ENCODE measurements around the gene NPSR1.
"Not testable (repeated sequence)": the region's sequence is repeated elsewhere in the genome, so short reads cannot be mapped to it uniquely, and the experiment has no call there.

The NPSR1 gene, protein sequence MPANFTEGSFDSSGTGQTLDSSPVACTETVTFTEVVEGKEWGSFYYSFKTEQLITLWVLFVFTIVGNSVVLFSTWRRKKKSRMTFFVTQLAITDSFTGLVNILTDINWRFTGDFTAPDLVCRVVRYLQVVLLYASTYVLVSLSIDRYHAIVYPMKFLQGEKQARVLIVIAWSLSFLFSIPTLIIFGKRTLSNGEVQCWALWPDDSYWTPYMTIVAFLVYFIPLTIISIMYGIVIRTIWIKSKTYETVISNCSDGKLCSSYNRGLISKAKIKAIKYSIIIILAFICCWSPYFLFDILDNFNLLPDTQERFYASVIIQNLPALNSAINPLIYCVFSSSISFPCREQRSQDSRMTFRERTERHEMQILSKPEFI

DNA sequence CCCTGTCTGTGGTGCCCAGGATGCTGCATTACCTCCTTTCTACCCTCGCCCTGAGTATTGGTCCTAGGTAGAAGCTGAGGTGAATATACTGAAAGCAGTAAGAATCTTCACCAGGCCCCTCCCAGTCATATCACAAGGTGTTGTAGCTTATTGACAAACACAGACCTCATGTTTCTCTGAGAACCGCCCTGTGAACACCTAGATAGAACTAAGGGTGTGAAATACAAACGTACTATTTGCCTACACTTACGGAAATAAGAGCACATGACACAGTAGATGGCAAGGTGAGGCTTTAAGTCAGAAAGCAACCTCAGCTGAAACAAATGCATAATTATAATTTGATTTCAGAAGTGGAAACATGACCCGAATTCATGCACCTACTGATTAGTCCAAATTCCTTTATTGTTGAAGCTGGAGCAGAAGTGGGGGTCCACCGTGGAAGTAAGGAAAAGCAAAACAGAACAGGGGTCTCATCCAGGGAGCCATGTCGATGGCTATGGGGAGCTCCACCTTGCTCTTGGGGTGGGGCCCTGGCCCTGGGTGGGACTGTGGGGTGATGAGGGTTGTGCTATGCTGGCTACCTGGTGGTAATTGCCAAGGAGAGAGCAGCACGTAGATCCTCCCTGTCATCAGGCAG lies at the start of gene NPSR1:
TSS of gene NPSR1 (plus strand) at position 587 of the 637 bp plus-strand sequence. CDS start 195 bp downstream, outside the sequence.
- no peak for DNase-seq (ENCODE audit: low read depth)

DNA sequence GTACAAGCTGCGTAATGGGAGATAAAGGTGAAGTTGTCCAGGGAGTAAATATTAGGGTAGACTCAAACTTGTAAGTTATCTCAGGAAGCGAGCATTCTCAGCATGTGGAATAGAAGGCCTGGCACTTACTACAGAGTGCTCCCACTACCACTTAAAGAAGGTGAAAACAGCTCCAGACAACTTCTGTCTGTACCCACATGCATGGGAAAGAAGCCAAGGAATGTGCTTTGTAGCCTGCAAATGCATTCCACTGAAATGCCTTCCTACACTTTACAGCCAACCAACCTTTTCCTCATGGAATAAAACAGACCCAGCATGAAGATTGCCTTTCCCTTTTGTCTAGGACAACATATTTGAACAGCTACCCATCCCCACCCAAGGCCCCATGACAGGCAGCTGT lies 45.4 kb upstream of the NPSR1 start:
- no peak for DNase-seq (ENCODE audit: low read depth)

DNA sequence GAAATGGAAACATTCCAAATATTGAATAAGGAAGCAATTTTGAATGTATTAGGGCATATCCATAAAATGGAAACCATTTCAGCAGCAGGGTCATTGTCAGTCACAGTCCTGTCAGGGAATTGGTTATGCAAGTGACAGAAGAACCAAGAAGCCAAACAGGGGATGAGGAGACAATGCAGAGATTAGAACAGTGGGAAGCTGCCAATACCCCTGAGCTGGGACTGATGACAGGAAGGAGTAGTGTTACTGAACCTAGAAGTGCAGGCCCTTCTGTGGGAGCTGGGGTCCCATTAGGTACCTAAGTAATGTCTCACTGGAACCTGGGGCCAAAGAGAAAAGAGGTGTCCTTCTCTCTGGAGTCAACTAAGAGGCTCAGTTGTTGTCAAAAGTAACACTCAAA lies 37.6 kb upstream of the NPSR1 start:
- DNase-seq (ENCODE audit: low read depth): no peak

DNA sequence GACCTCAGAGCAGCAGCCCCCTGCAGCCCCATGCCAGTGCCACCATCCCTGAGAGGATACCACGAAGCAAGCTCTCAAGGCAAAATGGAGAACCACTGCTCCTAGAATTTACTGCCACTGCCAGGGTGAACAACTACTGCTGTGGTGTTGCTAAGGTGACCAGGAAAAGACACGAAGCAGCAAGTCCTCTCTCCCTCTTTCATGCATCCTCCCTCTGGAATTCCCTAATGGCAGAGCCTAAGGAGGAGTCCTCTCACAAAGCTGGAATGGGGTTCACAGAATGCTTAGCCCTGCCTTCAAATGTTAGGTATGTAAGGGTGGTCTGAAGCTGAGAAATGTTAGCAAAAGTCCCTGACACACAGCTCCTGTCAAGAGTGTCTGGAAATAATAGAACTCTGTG lies 35.8 kb upstream of the NPSR1 start:
- DNase-seq (ENCODE audit: low read depth): no peak

DNA sequence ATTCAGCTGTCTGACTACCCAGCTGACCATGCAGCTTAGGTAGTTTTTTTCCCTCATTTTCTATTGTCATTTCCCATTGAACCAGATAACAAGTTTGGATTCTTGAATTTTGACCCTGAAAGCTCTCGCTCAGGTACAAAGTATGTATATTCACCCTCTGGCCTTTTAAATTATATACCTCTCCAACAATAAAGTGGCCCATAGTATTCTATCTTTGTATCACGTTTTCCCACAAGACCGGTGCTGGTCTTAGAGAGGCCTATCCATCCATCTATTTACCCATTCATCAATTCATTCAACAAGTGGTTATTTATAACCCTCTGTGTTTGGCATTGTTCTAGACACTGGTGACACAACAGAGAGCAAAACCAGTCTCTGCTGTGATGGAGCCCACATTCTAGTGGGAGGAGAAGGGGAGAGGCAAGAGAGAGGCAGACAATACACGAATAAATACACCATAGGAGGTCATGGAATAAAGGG lies 35.2 kb upstream of the NPSR1 start:
- no peak for DNase-seq (ENCODE audit: low read depth)

DNA sequence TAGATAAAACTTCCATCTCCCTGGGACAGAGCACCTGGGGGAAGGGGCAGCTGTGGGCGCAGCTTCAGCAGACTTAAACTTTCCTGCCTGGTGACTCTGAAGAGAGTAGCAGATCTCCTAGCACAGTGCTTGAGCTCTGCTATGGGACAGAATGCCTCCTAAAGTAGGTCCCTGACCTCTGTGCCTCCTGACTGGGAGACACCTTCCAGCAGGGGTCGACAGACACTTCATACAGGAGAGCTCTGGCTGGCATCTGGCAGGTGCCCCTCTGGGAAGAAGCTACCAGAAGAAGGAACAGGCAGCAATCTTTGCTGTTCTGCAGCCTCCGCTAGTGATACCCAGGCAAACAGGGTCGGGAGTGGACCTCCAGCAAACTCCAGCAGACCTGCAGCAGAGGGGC lies 29.4 kb upstream of the NPSR1 start:
- DNase-seq (ENCODE audit: low read depth): not testable (repeated sequence)

DNA sequence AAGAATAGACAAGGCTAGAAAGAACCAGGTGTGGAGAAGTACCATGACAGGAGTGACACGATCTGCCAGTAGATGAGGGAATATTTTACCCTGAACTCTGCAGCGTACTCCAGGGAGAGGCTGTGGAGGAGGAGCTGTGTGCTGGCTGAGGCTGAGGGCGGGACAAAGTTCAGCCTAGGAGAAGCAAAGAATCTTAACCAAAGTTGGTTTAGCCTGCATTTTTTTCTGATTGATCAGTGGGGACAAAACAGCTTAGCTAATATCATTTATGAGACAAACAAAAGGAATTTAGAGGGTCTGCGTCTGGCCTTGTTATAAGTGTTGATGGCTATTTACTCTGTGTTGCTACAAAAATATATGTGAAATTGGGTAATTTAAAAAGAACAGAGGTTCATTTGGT lies 5.2 kb upstream of the NPSR1 start:
- DNase-seq (ENCODE audit: low read depth): no peak

DNA sequence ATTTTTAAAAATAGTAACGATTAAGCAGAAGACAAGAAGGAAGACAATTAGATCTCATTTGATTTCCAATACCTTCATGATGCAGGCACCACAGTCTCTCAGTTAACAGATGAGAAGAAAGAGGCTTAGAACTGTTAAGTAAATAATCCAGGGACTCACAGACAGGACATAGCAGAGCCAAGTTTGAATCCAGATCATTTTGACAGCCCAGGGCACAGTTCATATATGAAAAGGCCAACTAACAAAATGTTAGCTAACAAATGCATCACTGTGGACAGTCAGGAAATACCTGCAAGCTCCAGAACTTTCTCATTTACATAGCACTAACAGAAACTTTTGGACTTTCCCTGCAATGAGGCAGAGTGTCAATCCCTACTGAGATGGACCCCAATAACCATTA lies 4.2 kb upstream of the NPSR1 start:
- no peak for DNase-seq (ENCODE audit: low read depth)

DNA sequence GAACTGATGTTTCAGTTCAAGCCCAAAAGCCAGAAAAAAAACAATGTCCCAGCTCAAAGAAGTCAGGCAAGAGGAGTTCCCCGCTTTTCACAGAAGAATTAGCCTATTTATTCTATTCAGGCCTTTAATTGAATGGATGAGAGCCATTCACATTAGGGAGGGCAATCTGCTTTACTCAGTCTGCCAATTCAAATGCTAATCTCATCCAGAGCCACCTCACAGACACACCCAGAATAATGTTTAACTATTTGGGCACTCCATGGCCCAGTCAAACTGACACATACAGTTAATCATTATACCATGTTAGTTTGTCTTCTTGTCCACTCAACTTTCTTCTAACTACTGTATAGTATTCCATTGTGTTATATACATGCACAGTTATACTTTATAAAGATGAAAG lies 2.6 kb upstream of the NPSR1 start:
- DNase-seq (ENCODE audit: low read depth): no peak

DNA sequence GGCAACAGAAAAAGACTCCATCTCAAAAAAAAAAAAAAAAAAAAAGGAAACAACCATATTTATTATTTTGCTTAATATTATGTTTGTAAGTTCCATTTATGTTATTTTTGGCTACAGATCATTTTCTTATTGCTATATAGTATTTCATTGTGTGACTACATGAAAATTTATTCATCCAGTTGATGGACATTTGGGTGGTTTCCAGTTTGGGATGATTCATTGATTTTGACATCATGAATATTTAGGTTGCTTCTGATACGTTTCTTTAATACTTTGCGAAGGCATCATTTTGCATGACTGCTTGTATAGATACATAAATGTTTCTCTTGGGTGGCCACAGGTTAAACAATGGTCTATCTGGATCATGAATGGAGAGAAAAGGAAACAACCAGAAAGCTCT lies 2.0 kb upstream of the NPSR1 start:
- no peak for DNase-seq (ENCODE audit: low read depth)

DNA sequence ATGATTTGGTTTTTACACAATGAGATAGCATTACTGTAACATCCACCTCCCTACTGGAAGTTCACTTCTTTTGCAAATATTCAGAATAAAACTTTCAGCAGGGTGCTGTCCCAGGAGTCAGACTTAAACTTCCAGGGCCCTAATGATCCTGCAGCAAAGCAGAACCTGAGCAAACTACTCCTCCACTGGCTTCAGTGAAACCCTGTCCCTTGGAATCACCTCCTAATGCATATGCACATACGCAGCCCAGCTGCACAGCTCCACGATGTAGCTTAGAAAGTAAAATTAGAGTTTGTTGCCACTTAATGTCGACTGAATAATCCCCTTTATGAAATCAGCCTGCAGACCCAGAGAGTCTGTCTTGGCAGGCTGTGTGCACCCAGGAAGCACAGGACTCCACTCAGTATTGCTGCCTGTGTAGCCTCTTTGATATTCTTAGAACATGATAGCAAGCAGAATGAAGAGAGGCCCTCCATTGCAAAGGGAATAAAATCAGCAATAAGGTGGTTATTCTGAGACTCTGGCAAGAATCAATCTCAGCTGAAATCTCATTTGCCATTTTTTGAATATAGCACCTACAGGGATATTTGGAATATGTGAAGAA lies 1.6 kb downstream of the NPSR1 start:
- no peak for DNase-seq (ENCODE audit: low read depth)

DNA sequence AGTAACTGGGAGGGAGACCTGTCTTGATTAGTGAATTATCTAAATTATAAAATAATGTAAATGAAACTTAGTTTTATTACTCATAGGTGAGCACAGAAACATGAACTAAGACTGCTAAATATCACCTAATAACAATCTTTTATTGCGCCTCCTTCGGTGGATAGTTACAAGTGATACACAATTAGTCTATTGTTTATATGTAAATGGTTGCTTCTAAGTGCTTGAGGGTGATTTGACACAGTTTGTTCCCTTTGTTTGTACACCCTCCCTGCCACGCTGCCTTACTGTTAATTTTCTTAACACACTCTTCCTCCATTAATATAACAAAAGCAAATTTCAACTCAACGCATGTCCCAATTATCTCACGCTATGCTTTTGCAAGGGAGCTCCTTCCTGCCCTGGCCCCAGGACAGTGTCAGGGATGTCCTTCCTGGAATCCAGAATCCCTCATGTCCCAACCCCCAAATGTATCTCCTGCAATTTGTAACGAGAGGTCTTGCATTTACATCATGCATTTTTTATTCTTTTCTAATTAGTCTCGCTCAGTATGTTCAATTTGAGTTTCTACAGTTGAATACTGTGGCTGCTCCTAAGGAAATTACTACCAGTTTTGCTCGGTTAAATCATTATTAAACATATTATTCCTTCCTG lies 4.2 kb downstream of the NPSR1 start:
- no peak for DNase-seq (ENCODE audit: low read depth)

DNA sequence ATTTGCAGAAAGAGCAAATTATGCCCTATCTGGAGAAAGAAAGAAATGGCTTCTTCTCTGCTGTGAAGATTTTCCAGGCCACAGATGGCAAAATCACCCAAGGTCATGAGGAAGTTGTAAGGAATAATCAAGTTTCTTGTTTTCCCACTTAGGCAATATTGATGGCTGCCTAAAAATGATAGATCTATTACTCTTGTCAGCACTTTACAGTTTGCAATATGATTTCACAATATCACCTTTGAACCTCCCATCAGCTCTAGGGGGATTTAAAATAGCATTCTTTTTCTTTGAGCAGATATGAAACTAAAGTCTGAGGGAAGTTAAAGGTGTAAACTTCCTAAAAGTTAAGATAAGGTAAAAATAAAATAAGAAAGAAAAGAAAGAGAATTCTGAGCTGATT lies 6.7 kb downstream of the NPSR1 start:
- no peak for DNase-seq (ENCODE audit: low read depth)

DNA sequence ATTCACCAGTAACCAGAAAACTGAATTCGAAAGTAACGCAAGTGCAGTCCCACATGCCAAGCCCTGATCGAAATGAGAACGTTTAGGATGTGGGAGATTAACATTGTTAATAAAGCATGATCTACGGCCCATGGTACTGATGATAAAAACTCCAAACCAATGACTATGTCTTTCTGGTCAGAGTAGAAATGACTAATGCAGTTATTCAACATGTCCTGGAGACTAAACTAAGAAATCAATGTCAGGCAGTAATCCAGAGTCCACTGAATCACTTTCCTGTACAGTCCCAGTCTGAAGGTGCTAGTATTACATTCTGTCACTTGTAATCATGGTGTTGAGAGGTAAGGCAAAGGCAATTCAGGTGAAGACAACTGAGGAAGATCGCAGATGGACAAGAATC lies 14.4 kb downstream of the NPSR1 start:
- no peak for DNase-seq (ENCODE audit: low read depth)

DNA sequence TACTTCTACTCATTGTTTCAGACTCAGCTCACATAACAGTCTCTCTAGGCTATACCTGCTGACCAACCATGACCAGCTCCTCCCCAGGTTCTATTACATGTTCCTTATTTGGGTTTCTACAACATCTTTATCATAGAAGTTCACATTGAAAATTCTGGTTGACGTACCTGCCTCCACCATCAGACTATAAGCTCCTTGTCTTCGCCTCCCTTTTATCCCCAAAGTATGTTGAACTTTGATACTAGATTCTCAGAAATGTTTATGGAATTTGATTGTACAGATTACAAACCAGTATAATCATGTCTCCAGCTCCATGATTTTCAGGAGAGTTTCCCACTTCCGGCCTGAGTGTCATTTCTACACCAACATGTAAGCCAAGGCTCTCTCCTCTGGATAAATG lies 15.0 kb downstream of the NPSR1 start:
- DNase-seq (ENCODE audit: low read depth): no peak

DNA sequence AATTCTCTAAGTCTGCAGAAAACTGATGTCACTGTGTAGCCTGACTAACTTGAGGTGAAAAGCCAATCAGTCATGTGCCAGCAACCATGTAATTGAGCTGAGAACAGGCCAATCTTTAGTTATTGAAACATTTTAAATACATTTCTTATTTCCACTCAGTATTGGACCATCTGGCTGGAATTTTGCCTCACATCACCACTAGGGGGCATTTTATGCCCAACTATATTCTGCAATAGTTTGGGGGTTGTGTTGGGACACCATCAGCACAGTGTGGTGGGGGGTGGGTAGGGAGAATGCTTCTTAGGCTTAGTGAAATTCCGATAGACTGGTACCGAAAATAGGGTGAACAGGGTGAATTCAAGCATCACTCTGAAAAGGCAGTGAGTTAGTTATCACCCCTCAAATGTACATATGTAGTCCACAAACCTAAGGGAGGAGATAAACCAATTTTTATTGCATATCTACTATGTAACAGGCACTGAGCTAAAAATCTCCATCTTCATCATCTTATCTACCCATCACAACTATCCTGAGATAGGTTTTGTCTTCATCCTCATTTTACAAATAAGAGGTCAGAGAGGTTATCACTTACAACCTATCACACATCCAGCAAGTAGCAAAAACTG lies 17.8 kb downstream of the NPSR1 start:
- DNase-seq (ENCODE audit: low read depth): no peak

DNA sequence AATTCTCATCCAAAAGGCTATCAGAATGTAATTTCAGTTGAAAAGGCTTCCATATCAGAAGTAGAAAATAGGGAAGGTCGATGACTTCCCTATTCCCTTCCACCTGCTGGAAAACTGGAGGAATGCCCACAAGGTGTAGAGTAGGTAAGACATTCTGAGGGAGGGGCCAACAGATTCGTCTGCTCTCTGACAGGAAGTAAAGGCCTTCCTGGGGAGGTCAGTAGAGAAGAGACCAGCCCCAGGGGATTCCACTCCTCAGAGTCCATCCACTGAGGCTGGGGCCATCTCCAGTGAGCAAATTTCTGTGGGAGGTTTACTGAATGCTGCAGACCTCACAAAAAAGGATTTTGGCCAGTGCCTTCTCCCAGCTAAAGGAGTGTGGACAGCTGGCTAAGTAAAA lies 19.5 kb downstream of the NPSR1 start:
- no peak for DNase-seq (ENCODE audit: low read depth)

DNA sequence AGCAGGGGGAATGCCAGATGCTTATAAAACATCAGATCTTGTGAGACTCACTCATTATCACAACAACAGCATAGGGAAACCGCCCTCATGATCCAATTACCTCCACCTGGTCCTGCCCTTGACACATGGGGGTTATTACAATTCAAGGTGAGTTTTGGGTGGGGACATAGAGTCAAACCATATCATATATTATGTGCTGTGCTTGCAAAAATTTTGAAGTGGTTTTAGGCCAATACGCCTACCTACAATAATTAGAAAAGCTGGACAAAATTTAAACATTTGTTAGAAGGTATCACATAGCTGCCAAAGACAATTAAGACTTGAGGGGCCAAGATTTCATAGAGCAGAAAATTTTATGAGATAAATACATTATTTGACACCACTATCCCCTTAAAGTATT lies 29.5 kb downstream of the NPSR1 start:
- DNase-seq (ENCODE audit: low read depth): no peak

DNA sequence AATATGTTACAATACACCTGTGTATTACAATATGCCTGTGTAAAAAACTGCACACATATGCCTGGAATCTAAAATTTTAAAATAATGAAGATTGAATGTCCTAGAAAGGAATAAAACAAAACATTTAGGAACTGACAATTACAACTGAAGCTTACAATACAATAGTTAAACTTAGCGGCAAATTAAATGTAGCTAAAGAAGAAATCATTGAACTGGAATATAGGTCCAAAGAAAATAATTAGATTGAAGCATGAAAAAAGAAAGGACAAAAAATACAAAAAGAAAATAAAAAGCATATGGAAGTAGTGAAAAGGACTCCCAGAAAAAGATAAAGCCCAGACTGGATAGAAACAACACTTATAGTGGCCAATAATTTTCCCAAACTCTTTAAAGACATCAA lies 38.4 kb downstream of the NPSR1 start:
- DNase-seq (ENCODE audit: low read depth): no peak

DNA sequence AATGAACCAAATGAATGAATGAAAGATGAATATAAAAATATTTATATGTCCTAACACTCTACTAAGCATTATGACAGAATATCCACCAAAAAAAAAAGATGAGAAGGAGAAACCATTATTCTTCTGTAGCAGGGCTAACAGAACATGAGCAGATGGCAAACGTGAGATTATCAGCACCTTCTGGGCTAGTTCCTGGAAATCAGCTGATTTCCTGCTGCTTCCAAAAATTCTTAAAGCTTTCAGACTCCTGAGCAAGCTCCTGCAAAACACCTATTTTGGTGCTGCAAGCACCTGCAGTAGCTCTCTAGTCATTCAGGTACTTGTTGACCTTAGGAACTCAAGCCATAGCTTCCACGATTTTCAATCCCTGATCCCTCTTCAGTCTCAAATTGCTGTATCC lies 51.8 kb downstream of the NPSR1 start:
- DNase-seq (ENCODE audit: low read depth): no peak

DNA sequence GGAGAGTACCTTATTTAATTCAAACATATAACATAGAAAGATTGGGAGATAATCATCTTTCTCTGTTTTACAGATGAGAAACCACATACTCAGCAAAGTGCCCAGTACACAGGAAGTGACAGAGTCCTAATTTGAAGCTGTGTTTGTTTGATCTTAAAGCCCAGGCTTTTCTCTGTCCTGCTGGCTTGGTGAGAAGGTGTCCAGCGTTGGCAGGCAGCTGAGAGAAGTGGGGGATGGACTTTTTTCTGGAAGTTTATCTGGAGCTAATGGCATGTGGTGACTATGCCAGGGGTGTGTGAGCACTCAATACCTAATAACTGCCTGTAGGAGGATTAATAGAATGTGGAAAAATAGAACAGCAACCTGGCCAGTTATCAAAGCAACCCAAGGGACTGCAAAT lies 60.8 kb downstream of the NPSR1 start:
- no peak for DNase-seq (ENCODE audit: low read depth)

DNA sequence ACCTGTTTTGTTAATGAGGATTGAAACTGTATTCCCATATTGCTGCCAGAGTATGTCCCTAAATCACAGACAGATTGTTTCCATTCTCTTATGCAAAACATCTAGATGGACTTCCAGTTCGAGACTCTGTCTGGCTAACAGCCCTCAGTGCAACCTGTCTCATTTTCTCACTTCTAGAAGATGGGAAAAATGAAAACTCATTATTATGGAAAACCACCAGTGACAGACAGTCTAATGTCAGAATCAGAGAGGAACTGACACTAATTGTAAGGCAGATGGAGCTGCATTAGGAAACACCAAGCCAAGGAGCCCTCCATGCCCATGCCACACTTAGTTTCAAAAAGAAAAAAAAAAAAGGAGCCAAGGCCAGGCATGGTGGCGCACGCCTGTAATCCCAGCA lies 61.6 kb downstream of the NPSR1 start:
- no peak for DNase-seq (ENCODE audit: low read depth)
